ENCODE measurements around the gene CFAP157. TPM values are rescaled to one million over a fixed set of nuclear protein-coding genes. Genes with fewer than 3 reads are reported as not detected.

CFAP157 gene
- total RNA-seq, 4 donors from 2014 or later = 2.1 to 5.4 (median 4.4) TPM; not detected in 1

DNA sequence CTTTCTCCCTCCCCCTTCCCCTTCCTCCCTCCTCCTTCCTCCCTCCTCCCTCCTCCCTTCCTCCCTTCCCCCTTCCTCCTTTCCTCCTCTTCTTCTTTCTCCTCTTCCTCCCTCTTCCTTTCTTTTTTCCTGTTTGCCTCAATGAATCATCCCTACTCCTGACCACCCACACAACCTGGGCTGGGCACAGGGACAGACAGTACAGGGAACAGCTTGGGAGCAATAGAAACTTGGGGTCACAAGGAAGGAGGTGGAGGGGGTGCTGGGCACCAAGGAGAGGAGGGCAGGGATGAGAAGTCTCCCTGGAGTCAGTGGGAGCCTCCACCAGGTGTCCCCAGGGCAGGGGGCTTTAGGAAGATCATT, 14.1 kb downstream of the CFAP157 start:
- H3K4me1 ChIP-seq = no peaks in the 10 kb centered on the region
- no peaks in the 10 kb centered on the region for H3K9me3 ChIP-seq
- TF ChIP-seq POLR2A (IDR thresholded peaks at IDR 0.05) = no peak
- TF ChIP-seq, protein P1, sequence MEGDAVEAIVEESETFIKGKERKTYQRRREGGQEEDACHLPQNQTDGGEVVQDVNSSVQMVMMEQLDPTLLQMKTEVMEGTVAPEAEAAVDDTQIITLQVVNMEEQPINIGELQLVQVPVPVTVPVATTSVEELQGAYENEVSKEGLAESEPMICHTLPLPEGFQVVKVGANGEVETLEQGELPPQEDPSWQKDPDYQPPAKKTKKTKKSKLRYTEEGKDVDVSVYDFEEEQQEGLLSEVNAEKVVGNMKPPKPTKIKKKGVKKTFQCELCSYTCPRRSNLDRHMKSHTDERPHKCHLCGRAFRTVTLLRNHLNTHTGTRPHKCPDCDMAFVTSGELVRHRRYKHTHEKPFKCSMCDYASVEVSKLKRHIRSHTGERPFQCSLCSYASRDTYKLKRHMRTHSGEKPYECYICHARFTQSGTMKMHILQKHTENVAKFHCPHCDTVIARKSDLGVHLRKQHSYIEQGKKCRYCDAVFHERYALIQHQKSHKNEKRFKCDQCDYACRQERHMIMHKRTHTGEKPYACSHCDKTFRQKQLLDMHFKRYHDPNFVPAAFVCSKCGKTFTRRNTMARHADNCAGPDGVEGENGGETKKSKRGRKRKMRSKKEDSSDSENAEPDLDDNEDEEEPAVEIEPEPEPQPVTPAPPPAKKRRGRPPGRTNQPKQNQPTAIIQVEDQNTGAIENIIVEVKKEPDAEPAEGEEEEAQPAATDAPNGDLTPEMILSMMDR (IDR thresholded peaks at IDR 0.05) = no peak
- no peaks in the 10 kb centered on the region for H3K27me3 ChIP-seq
- no peak for DNase-seq
- intact Hi-C loops (cut with DNase I; ENCODE audit: low total_unique reads) = loop anchor here (10.0 kb wide), 1 partner anchor 126 kb away; no protein-coding TSS in a partner anchor
- no peaks in the 10 kb centered on the region for H3K36me3 ChIP-seq
- no peak overlapping the region for H3K4me3 ChIP-seq
- H3K27ac ChIP-seq = no peak overlapping the region

GRCh38 chr9:127721391-127721821, 14.6 kb downstream of the CFAP157 start:
- H3K27ac ChIP-seq = no peak overlapping the region
- DNase-seq = no peak
- H3K27me3 ChIP-seq = no peaks in the 10 kb centered on the region
- H3K4me3 ChIP-seq = no peak overlapping the region
- H3K4me1 ChIP-seq = no peaks in the 10 kb centered on the region
- H3K9me3 ChIP-seq = no peaks in the 10 kb centered on the region
- no peak for TF ChIP-seq POLR2A (IDR thresholded peaks at IDR 0.05)
- TF ChIP-seq, protein P1 (IDR thresholded peaks at IDR 0.05) = no peak
- intact Hi-C loops (cut with DNase I; ENCODE audit: low total_unique reads) = loop anchor here (10.0 kb wide), 1 partner anchor 127 kb away; no protein-coding TSS in a partner anchor
- no peaks in the 10 kb centered on the region for H3K36me3 ChIP-seq

DNA sequence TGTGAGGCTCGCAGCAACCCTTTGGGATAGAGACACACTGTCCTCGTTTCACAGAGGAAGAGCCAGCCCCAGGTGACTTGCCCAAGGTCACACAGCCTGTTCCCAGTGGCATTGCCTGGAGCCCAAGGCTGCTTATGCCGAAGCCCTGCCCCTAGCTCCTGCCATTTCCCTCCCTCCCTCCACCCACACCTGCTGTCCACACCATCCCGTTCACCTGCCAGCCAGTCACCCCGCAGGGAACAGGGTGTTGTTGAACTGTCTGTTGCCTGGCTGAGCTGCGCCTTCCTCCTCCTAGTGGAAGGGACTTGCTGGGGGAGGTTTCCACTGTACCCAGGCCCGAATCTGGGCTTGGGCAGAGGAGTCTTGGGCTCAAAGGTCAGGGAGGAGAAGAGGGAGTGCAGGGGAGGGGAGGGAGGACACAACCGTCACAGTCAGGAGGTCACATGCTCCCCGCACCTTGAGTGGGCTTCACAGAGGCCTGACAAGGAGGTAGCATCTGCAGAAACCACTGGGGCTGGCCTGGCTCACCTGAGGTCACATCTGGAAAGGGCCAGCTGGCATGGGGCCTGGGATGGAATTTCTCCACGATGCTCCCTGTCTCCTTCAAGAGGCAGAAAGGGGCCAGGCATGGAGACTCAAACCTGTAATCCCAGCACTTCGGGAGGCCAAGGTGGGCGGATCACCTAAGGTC, 15.4 kb downstream of the CFAP157 start:
- TF ChIP-seq POLR2A (IDR thresholded peaks at IDR 0.05) = no peak
- TF ChIP-seq, protein P1 (IDR thresholded peaks at IDR 0.05) = no peak
- no peak for DNase-seq
- Histone ChIP-seq H3K27me3 (no peaks in the 10 kb centered on the region), H3K27ac (no peak overlapping the region), H3K36me3 (no peaks in the 10 kb centered on the region), H3K4me1 (no peaks in the 10 kb centered on the region), H3K9me3 (no peaks in the 10 kb centered on the region), H3K4me3 (no peak overlapping the region)
- intact Hi-C loops (cut with DNase I; ENCODE audit: low total_unique reads) = loop anchor here (10.0 kb wide), 1 partner anchor 127 kb away; no protein-coding TSS in a partner anchor

DNA sequence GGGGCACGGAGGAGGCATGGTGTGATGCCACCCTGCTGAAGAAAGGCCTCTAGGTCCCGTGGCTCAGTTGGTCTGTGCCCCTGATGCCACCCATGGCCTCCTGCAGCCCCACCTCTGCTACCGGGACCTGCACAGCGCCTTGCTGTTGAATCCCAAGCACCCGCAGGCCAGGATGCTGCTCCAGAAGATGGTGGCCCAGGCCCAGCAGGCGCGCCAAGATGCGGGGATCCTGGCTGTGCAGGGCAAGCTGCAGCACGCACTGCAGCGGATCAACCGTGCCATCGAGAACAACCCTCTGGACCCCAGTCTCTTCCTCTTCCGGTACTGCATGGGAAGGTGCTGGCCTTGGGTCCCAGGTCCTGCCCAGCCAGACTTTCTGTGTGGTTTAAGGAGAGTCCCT, 16.2 kb downstream of the CFAP157 start:
- Histone ChIP-seq H3K9me3 (no peaks in the 10 kb centered on the region), H3K4me1 (no peaks in the 10 kb centered on the region), H3K36me3 (no peaks in the 10 kb centered on the region), H3K27ac (no peak overlapping the region), H3K27me3 (no peaks in the 10 kb centered on the region), H3K4me3 (no peak overlapping the region)
- intact Hi-C loops (cut with DNase I; ENCODE audit: low total_unique reads) = loop anchor here (10.0 kb wide), 1 partner anchor 128 kb away; no protein-coding TSS in a partner anchor
- DNase-seq = no peak
- TF ChIP-seq, protein P1 (IDR thresholded peaks at IDR 0.05) = no peak
- no peak for TF ChIP-seq POLR2A (IDR thresholded peaks at IDR 0.05)

- Histone ChIP-seq H3K4me3 (no peak overlapping the region), H3K9me3 (no peaks in the 10 kb centered on the region), H3K27me3 (no peaks in the 10 kb centered on the region), H3K36me3 (no peaks in the 10 kb centered on the region), H3K27ac (no peak overlapping the region), H3K4me1 (no peaks in the 10 kb centered on the region)
- intact Hi-C loops (cut with DNase I; ENCODE audit: low total_unique reads) = loop anchor here (10.0 kb wide), 1 partner anchor 129 kb away; no protein-coding TSS in a partner anchor
- TF ChIP-seq POLR2A (IDR thresholded peaks at IDR 0.05) = no peak
- TF ChIP-seq, protein P1 (IDR thresholded peaks at IDR 0.05) = no peak
- DNase-seq = no peak
Observed at GRCh38 chr9:127723444-127723843, 16.7 kb downstream of the CFAP157 start.

Data from uterus (tissue), 4 donors.